ENCODE measurements around the gene CORIN.

- TF ChIP-seq EZH2 (IDR thresholded peaks at IDR 0.05; ENCODE audit: low read depth, unreplicated experiment) (no peak), CTCF (conservative IDR thresholded peaks at IDR 0.05; ENCODE audit: low read depth in 2 of 2) (no peak), JUNB (IDR thresholded peaks at IDR 0.05; ENCODE audit: unreplicated experiment) (no peak), ZNF331 (CRISPR knock-in tag; IDR thresholded peaks at IDR 0.05; ENCODE audit: low read depth) (no peak), STAT1 (IDR thresholded peaks at IDR 0.05; ENCODE audit: unreplicated experiment) (no peak), REST (IDR thresholded peaks at IDR 0.05; ENCODE audit: unreplicated experiment) (no peak), POLR2AphosphoS5 (IDR thresholded peaks at IDR 0.05; ENCODE audit: low read depth) (no peak), EZH2phosphoT487 (IDR thresholded peaks at IDR 0.05; ENCODE audit: unreplicated experiment) (no peak), ETS1 (IDR thresholded peaks at IDR 0.05) (no peak), NANOG (IDR thresholded peaks at IDR 0.05; ENCODE audit: borderline replicate concordance) (no peak), CREB1 (CRISPR knock-in tag; IDR thresholded peaks at IDR 0.05; ENCODE audit: low read depth) (no peak)
Observed at GRCh38 chr4:47771020-47771419, 66.8 kb downstream of the CORIN start.

All from GM23338 (cell line).